GM23248 (cell line): ENCODE results near the gene SLC35C1.

Experiments
- EZH2 ChIP-seq: fragments of 200-600 bp; sonication (generic); IDR thresholded peaks from 2 replicates; pipeline ENCODE4 v1.6.1; 2018; ENCODE audit warnings: antibody characterized with exemption, mild to moderate bottlenecking; ENCODE audit not compliant: insufficient read depth, poor library complexity, severe bottlenecking
- EZH2phosphoT487 ChIP-seq: fragments of 200-600 bp; sonication (generic); IDR thresholded peaks from 2 replicates; pipeline ENCODE4 v1.6.1; 2018; ENCODE audit warnings: antibody characterized with exemption, moderate library complexity, mild to moderate bottlenecking, low read depth; ENCODE audit not compliant: insufficient read depth

DNA sequence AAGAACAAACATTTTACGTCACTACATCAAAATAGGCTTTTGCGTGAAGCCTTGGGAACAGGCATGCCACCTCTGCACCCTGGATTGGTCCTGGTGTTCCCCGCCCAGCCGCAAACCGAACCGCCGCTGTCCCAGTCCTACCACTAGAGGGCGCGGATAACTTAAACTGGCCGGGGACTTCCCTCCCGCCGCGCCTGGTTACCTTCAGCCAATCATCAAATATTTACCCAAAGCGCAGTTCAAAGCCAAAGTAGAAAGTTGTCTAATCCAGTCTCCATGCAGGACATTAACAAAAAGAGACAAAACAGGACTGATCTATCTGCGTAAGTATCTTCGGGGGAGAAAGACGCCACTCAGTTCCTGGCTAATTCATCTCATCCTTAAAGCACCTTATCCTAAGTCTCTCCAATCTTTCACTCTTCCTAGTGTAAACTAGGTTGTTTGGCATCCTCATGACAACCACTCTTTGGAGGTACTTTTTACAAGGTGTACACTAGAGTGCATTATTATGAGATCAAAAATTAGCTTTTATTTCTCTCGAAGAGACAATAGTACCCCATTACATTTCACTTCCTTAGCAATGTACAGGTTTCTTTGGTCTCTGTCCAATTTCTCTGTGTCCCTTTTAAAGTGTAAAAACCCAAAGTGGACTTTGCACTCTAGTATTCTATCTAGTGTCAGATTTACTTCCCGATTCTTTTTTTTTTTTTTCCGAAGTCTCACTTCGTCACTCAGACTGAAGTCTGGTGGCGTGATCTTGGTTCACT is 38.4 kb downstream of the SLC35C1 start:
- TF ChIP-seq EZH2phosphoT487 (no peak), EZH2 (no peak)
